Hematopoietic multipotent progenitor cell treated with erythropoietin and hydrocortisone succinate and interleukin-3 and kit ligand, for 4 days (in vitro differentiated cells): Measurements from ENCODE around the gene R3HDML.
"Not testable (repeated sequence)": the region's sequence is repeated elsewhere in the genome, so short reads cannot be mapped to it uniquely, and the experiment has no call there.

Experiments
- DNase-seq: peaks from one replicate; pipeline ENCODE4 v3.0.0-alpha.2; 2015

R3HDML gene

GRCh38 chr20:44336725-44337380, at the start of gene R3HDML:
R3HDML (plus strand) TSS chr20:44337043; CDS start chr20:44337158, 115 bp downstream.
- no peak for DNase-seq

GRCh38 chr20:44287272-44288097, 49.4 kb upstream of the R3HDML start:
- no peak for DNase-seq

GRCh38 chr20:44288252-44288651, 48.6 kb upstream of the R3HDML start:
- peak; percentile 57 for DNase-seq

- no peak for DNase-seq
Observed at GRCh38 chr20:44291754-44292153, 45.1 kb upstream of the R3HDML start.

- DNase-seq: no peak
Observed at GRCh38 chr20:44296011-44296410, 40.8 kb upstream of the R3HDML start.

- DNase-seq: no peak
Observed at GRCh38 chr20:44297721-44298120, 39.1 kb upstream of the R3HDML start.

- DNase-seq: not testable (repeated sequence)
Observed at GRCh38 chr20:44299011-44299535, 37.8 kb upstream of the R3HDML start.

- DNase-seq: no peak
Observed at GRCh38 chr20:44301285-44301684, 35.6 kb upstream of the R3HDML start.

- DNase-seq: no peak
Observed at GRCh38 chr20:44302026-44302669, 34.7 kb upstream of the R3HDML start.

- no peak for DNase-seq
Observed at GRCh38 chr20:44302736-44303135, 34.1 kb upstream of the R3HDML start.

- DNase-seq: peak; percentile 10
Observed at GRCh38 chr20:44304383-44304782, 32.5 kb upstream of the R3HDML start.

GRCh38 chr20:44306927-44307326, 29.9 kb upstream of the R3HDML start:
- DNase-seq: no peak

GRCh38 chr20:44309763-44310663, 26.8 kb upstream of the R3HDML start:
- DNase-seq: peak; percentile 75

- peak; percentile 99 for DNase-seq
Observed at GRCh38 chr20:44310664-44311639, 25.9 kb upstream of the R3HDML start, which contains the start of gene FITM2. FITM2 (minus strand) TSS chr20:44311202; CDS start chr20:44311148, 54 bp downstream.

- no peak for DNase-seq
Observed at GRCh38 chr20:44314870-44315269, 22.0 kb upstream of the R3HDML start.

GRCh38 chr20:44319839-44320422, 16.9 kb upstream of the R3HDML start:
- DNase-seq: peak; percentile 13

- peak; percentile 5 for DNase-seq
Observed at GRCh38 chr20:44324343-44324742, 12.5 kb upstream of the R3HDML start.

- DNase-seq: peak; percentile 9
Observed at GRCh38 chr20:44326391-44327159, 10.3 kb upstream of the R3HDML start.

- not testable (repeated sequence) for DNase-seq
Observed at GRCh38 chr20:44327748-44328147, 9.1 kb upstream of the R3HDML start.

- DNase-seq: no peak
Observed at GRCh38 chr20:44328428-44328827, 8.4 kb upstream of the R3HDML start.
